Mononuclear cell (primary cell): ENCODE data around the gene SFI1. TPM values are rescaled to one million over a fixed set of nuclear protein-coding genes. Genes with fewer than 3 reads are reported as not detected.
A peak's percentile ranks its signal among the peaks of the same experiment; 100 is the strongest.
"Not testable (repeated sequence)": the region's sequence is repeated elsewhere in the genome, so short reads cannot be mapped to it uniquely, and the experiment has no call there.

Source experiments
- H3K27me3 ChIP-seq: 2 replicates; pipeline ENCODE4 v1.6.0; 2011; ENCODE audit warnings: low read length, control low read depth; ENCODE audit not compliant: insufficient read depth
- H3K4me1 ChIP-seq: 2 replicates; pipeline ENCODE4 v1.5.1; 2011; ENCODE audit warnings: mild to moderate bottlenecking, low read length, control low read depth; ENCODE audit not compliant: insufficient read depth
- H3K4me3 ChIP-seq: 2 replicates; pipeline ENCODE4 v1.5.1; 2011; ENCODE audit warnings: mild to moderate bottlenecking, low read length, moderate library complexity
- H3K9me3 ChIP-seq: 2 replicates; pipeline ENCODE4 v1.5.1; 2011; ENCODE audit warnings: low read depth, mild to moderate bottlenecking, control low read depth, low read length
- total RNA-seq: library from RNA; depleted of rRNA; stranded (reverse); fragments of >200 nt; gene quantifications from one replicate; pipeline ENCODE4 v1.2.3, GENCODE V29; 2012

Gene SFI1
- total RNA-seq, 1 donor, result 63.2 TPM

- Histone ChIP-seq H3K9me3 (no peaks in the 10 kb centered on the region), H3K4me3 (peak overlapping the region; percentile 89), H3K4me1 (peaks cover 31% of the 10 kb centered on the region), H3K27me3 (no peaks in the 10 kb centered on the region)
Measured at GRCh38 chr22:31488346-31488883, 7.9 kb upstream of the SFI1 start.

DNA sequence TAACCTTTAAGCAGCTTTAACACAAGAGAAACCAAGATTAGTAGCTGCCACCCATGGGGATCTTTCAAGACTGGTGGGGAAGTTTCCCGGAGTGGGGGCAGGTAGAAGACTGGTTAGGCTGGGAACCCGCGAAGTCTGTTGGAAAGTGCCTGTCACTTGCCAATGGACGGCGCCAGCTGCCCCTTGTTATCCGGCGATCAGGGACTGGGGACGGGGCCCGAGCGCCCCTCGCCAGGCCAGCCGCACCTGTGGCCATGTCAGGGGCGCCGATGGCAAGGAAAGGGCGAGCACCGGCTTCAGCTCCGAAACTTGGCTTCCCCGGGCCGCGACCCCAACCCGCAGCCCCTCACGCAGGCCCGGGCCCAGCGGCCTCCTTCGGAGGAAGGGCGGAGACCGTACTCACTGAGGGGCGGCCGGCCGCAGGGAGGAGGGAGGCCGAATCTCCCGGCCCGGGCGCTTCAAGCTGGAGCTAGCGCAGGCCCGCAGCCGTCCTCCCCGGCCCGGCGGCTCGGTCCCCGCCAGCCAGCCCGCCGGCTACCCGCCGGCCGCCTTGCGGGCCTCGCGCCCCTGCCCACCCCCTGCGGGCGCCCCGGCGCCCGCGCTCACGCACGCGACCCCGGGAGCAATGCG is 7.2 kb upstream of the SFI1 start:
- no peaks in the 10 kb centered on the region for H3K9me3 ChIP-seq
- peaks cover 34% of the 10 kb centered on the region for H3K4me1 ChIP-seq
- H3K27me3 ChIP-seq, result no peaks in the 10 kb centered on the region
- peak overlapping the region; percentile 89 for H3K4me3 ChIP-seq

DNA sequence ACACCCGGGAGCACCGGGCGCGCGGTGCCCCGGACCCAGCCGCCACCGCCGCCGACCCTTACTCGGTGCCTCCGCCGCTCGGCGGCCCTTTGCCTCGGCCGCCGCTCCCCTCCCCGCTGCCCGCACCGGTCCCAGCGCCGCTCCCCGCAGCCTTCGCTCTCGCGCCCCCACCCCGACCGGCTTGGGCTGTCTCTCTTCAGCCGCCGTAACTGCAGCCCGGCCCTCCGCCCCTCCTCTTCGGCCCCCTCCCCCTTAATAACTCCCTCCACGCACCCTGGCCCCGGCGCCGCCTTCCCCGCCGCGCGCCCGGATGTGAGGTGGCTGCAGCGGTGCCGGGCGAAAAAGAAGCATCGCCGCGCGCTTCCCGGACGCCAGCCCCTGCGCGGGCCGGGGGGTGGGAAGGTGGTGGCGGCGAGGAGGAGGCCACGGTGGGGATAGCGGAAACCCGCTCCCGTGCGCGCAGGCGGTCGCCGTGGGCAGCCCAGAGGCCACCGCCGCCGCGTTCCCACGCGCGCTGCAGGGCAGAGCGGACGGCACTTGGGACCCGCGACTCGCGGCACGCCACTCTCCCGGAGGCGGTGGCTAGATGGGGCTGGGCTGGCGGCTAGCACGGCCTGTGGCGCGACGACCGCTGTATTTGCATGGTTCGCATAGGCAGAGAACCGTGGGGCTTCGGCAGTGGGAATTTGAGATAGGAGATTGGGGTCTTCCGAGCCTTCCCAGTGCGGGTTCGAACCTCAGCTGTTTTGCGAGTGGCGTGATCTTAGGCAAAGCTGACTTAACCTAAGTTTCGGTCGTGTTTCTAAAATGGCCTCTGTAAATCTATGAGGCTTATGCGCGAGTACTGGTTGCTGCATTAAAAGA is 6.5 kb upstream of the SFI1 start, which contains the start of gene EIF4ENIF1:
Gene EIF4ENIF1 (minus strand): TSS at position 211 of the 864 bp plus-strand sequence. CDS start 1,124 bp downstream, outside the sequence.
- H3K4me1 ChIP-seq, result peaks cover 40% of the 10 kb centered on the region
- H3K27me3 ChIP-seq, result no peaks in the 10 kb centered on the region
- H3K9me3 ChIP-seq, result no peaks in the 10 kb centered on the region
- H3K4me3 ChIP-seq, result peak within 1 kb of the TSS; percentile 89

- Histone ChIP-seq H3K4me3 (peak overlapping the region; percentile 89), H3K4me1 (peaks cover 46% of the 10 kb centered on the region), H3K27me3 (no peaks in the 10 kb centered on the region)
Measured at GRCh38 chr22:31490496-31490925, 5.8 kb upstream of the SFI1 start.

GRCh38 chr22:31491218-31491962 is 4.9 kb upstream of the SFI1 start:
- peaks cover 50% of the 10 kb centered on the region for H3K4me1 ChIP-seq

More at GRCh38 chr22:31490496-31490925, 5.8 kb upstream of the SFI1 start:
- H3K9me3 ChIP-seq, result no peaks in the 10 kb centered on the region

DNA sequence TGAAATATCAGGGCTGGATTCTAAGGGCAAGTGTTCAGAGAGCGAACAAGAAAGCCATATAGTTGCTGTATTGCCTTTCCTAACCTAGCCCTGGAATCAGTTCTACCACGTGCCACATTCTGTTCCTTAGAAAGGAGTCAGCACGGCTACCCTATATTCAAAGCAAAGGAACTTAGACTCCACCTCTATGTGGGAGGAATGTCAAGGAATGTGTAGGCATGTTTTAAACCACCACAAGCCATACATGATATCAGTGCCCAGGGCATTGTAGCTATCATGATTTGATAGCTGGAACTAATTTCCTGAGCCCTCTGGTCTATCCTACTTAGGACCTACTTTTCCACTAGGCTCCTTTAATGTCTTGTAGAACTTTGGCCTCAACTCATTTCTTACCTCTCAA is 4.2 kb upstream of the SFI1 start:
- H3K4me1 ChIP-seq, result peaks cover 55% of the 10 kb centered on the region
- no peaks in the 10 kb centered on the region for H3K9me3 ChIP-seq

More at GRCh38 chr22:31491218-31491962, 4.9 kb upstream of the SFI1 start:
- no peak overlapping the region for H3K4me3 ChIP-seq
- no peaks in the 10 kb centered on the region for H3K27me3 ChIP-seq
- H3K9me3 ChIP-seq, result no peaks in the 10 kb centered on the region

DNA sequence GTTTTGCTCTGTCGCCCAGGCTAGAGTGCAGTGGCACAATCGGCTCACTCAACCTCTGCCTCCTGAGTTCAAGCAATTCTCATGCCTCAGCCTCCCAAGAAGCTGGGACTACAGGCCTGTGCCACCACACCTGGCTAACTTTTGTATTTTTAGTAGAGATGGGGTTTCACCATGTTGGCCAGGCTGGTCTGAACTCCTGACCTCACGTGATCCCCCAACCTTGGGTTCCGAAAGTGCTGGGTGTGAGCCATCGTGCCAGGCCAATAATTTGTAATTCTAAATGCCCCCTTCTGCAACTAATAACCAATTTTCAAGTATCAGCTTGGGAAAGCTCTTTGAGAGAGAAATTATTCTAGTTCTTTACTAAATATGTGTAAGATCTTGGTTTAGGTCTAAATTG is 3.0 kb upstream of the SFI1 start:
- H3K4me3 ChIP-seq, H3K9me3 ChIP-seq, H3K27me3 ChIP-seq: not testable (repeated sequence)
- H3K4me1 ChIP-seq, result peaks cover 59% of the 10 kb centered on the region

More for the DNA sequence above, 4.2 kb upstream of the SFI1 start:
- H3K4me3 ChIP-seq, result no peak overlapping the region
- no peaks in the 10 kb centered on the region for H3K27me3 ChIP-seq

- H3K9me3 ChIP-seq, result no peaks in the 10 kb centered on the region
- peaks cover 54% of the 10 kb centered on the region for H3K4me1 ChIP-seq
- H3K4me3 ChIP-seq, result peak overlapping the region; percentile 69
- H3K27me3 ChIP-seq, result no peaks in the 10 kb centered on the region
Measured at GRCh38 chr22:31495343-31495742, 993 bp upstream of the SFI1 start.

GRCh38 chr22:31496735-31497146 is 405 bp downstream of the SFI1 start:
- Histone ChIP-seq H3K4me1 (peaks cover 40% of the 10 kb centered on the region), H3K27me3 (no peaks in the 10 kb centered on the region), H3K9me3 (no peaks in the 10 kb centered on the region), H3K4me3 (peak overlapping the region; percentile 69)

DNA sequence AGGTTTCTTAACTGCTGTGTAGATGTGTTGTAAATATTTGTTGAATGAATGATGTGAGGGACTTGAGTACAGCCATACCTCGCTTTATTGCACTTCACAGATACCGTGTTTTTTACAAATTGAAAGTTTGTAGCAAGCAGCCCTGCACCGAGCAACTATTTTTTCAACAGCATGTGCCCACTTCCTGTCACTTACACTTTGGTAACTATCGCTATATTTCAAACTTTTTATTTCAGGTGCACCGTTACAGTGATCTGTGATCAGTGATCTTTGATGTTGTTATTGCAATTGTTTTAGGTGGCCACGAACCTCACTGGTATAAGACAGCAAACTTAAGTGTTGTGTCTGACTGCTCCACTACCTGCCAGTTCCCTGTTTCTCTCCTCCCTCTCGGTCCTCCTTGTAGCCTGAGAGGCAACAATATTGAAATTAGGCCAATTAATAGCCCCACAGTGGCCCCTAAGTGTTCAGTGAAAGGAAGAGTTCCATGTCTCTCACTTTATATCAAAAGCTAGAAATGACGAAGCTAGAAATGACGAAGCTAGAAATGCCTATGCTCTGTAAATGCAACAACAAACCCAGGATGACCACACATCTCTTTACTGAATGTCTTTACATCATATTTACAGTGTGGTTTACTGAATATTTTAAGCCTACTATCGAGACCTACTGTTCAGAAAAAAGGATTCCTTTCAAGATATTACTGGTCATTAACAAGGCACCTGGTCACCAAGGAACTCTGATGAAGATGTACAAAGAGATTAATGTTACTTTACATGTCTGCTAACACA is 1.0 kb downstream of the SFI1 start:
- H3K9me3 ChIP-seq, result no peaks in the 10 kb centered on the region
- peaks cover 39% of the 10 kb centered on the region for H3K4me1 ChIP-seq
- peak overlapping the region; percentile 69 for H3K4me3 ChIP-seq
- no peaks in the 10 kb centered on the region for H3K27me3 ChIP-seq

DNA sequence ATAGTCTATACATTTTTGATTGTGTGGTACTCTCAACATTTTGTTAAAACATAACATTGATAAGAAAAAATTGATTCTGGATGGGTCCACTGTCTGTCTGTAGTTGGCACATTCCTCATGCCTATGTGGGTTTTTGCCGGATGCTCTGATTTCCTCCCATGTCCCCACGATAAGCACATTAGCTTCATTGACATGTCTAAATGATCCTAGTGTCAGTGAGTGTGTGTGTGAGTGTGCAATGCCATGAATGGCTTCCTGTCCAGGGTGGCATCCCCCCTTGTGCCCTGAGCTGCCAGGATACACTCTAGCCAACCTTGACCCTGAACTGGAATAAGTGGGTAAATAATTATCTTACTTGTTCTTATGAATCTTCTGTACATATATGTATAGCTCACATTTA is 5.4 kb downstream of the SFI1 start:
- H3K4me1 ChIP-seq, result peaks cover 23% of the 10 kb centered on the region
- H3K4me3 ChIP-seq, result no peak overlapping the region
- H3K9me3 ChIP-seq, result no peaks in the 10 kb centered on the region
- H3K27me3 ChIP-seq, result no peaks in the 10 kb centered on the region

DNA sequence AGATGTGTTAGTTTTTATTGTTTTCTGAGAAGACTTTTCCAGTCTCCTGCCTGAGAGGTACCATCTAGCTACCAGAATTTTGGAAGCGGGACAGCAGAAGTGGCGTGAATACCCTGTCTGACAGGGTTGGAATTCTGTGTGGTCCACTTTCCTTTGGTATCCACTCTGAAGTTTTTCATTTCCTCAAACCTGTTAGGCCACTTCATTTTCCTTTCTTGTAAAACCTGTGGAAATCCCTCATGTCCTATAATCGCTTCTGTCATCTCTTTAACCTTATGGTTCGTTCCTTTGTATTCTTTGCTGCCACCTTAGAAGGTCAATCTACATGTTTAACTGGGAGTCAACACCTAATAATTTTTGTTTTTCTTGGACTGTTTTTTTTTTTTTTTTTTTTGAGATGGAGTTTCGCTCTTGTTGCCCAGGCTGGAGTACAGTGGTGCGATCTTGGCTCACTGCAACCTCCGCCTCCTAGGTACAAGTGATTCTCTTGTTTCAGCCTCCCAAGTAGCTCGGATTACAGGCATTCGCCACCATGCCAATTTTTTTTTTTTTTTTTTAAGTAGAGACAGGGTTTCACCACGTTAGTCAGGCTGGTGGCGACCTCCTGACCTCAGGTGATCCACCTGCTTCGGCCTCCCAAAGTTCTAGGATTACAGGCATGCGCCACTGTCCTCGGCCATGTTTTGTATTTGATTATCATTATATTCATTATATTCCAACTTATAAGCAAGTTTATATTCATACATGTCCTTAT is 7.1 kb downstream of the SFI1 start:
- no peaks in the 10 kb centered on the region for H3K9me3 ChIP-seq
- H3K4me1 ChIP-seq, result peaks cover 8% of the 10 kb centered on the region
- no peak overlapping the region for H3K4me3 ChIP-seq
- H3K27me3 ChIP-seq, result no peaks in the 10 kb centered on the region

GRCh38 chr22:31504282-31504681 is 7.9 kb downstream of the SFI1 start:
- Histone ChIP-seq H3K4me1 (peaks cover 4% of the 10 kb centered on the region), H3K9me3 (no peaks in the 10 kb centered on the region), H3K4me3 (no peak overlapping the region), H3K27me3 (no peaks in the 10 kb centered on the region)
